ENCODE measurements around the gene LDHD. TPM values are rescaled to one million over a fixed set of nuclear protein-coding genes. Genes with fewer than 3 reads are reported as not detected.

LDHD gene
- total and polyA plus RNA-seq, 7 experiments from 2014 or later = 0.31 to 2.7 (median 0.46) TPM; not detected in 1

- POLR2A ChIA-PET = interaction anchor here (0.9 to 2.6 kb wide), 2 partner anchors 114 to 127 kb away, joined by 4 to 12 read pairs; partner anchors contain the start of genes WDR59 and ZNRF1
- Mint-ChIP-seq H3K27ac (peak overlapping the region in 2 of 9 donors; percentile 86 to 93), H3K36me3 (peaks cover 0 to 4% (median 0%) of the 10 kb centered on the region in 5 donors), H3K9me3 (no peaks in the 10 kb centered on the region), H3K4me1 (peaks cover 25 to 54% (median 34%) of the 10 kb centered on the region in 7 donors), H3K27me3 (peaks cover 0 to 10% (median 10%) of the 10 kb centered on the region in 5 donors), H3K4me3 (no peak overlapping the region)
- intact Hi-C loops (cut with micrococcal nuclease) = loop anchor here (1.0 to 5.0 kb wide), 10 partner anchors 14 to 403 kb away; partner anchors contain the start of genes WDR59 (in 2 of the 2) and ZFP1 (in 2 of the 2)
- H3K27me3 ChIP-seq (ENCODE audit: control insufficient read depth in 2 of 2, insufficient read depth in 2 of 2, low read length in 2 of 2) = no peaks in the 10 kb centered on the region
- no peak for ATAC-seq
- H3K9me3 ChIP-seq (ENCODE audit: control insufficient read depth in 2 of 3, low read length in 3 of 3) = no peaks in the 10 kb centered on the region
- H3K27ac ChIP-seq (ENCODE audit: low read depth, low read length) = no peak overlapping the region
- DNase-seq = no peak
- no peaks in the 10 kb centered on the region for H3K36me3 ChIP-seq (ENCODE audit: control insufficient read depth in 2 of 3, insufficient read depth in 3 of 3, low read length in 3 of 3)
- H3K4me3 ChIP-seq (ENCODE audit: low read length) = no peak overlapping the region
- peaks cover 19 to 32% of the 10 kb centered on the region in 2 donors for H3K4me1 ChIP-seq (ENCODE audit: control insufficient read depth in 2 of 2, insufficient read depth in 2 of 2, low read length in 2 of 2)
- CTCF ChIA-PET = interaction anchor here (0.6 to 4.6 kb wide), 17 partner anchors 10 to 402 kb away, joined by 3 to 64 read pairs (median 6); partner anchors contain the start of genes WDR59 and ZNRF1
Measured at GRCh38 chr16:75111961-75112733, 4.4 kb downstream of the LDHD start.

GRCh38 chr16:75111514-75111940 lies 5.1 kb downstream of the LDHD start:
- peak overlapping the region in 3 of 10 donors; percentile 4 to 67 (median 59) for H3K4me3 Mint-ChIP-seq
- Histone ChIP-seq H3K4me3 (ENCODE audit: low read length) (peak overlapping the region; percentile 36), H3K4me1 (ENCODE audit: control insufficient read depth in 2 of 2, insufficient read depth in 2 of 2, low read length in 2 of 2) (peaks cover 19 to 32% of the 10 kb centered on the region in 2 donors), H3K36me3 (ENCODE audit: control insufficient read depth in 2 of 3, insufficient read depth in 3 of 3, low read length in 3 of 3) (no peaks in the 10 kb centered on the region), H3K27me3 (ENCODE audit: control insufficient read depth in 2 of 2, insufficient read depth in 2 of 2, low read length in 2 of 2) (no peaks in the 10 kb centered on the region), H3K27ac (ENCODE audit: low read depth, low read length) (no peak overlapping the region), H3K9me3 (ENCODE audit: control insufficient read depth in 2 of 3, low read length in 3 of 3) (no peaks in the 10 kb centered on the region)
- CTCF ChIA-PET = interaction anchor here (0.6 to 4.6 kb wide), 26 partner anchors 9 to 402 kb away, joined by 3 to 64 read pairs (median 4); partner anchors contain the start of genes WDR59 and ZNRF1
- POLR2A ChIA-PET = interaction anchor here (0.5 to 2.6 kb wide), 4 partner anchors 8 to 127 kb away, joined by 3 to 12 read pairs (median 4); partner anchors contain the start of genes WDR59 and ZNRF1
- peaks cover 0 to 10% (median 10%) of the 10 kb centered on the region in 5 donors for H3K27me3 Mint-ChIP-seq
- intact Hi-C loops (cut with micrococcal nuclease) = loop anchor here (1.0 to 5.0 kb wide), 10 partner anchors 13 to 402 kb away; partner anchors contain the start of genes WDR59 (in 2 of the 2) and ZFP1 (in 2 of the 2)
- no peak for DNase-seq
- peaks cover 0 to 5% (median 0%) of the 10 kb centered on the region in 5 donors for H3K36me3 Mint-ChIP-seq
- H3K9me3 Mint-ChIP-seq = no peaks in the 10 kb centered on the region
- peaks cover 25 to 59% (median 34%) of the 10 kb centered on the region in 7 donors for H3K4me1 Mint-ChIP-seq
- peak; percentile 2 for ATAC-seq
- H3K27ac Mint-ChIP-seq = peak overlapping the region in 3 of 9 donors; percentile 75 to 93 (median 86)

- H3K36me3 Mint-ChIP-seq = peaks cover 0 to 5% (median 0%) of the 10 kb centered on the region in 5 donors
- peaks cover 0 to 10% (median 10%) of the 10 kb centered on the region in 5 donors for H3K27me3 Mint-ChIP-seq
- H3K4me3 ChIP-seq (ENCODE audit: low read length) = peak overlapping the region; percentile 36
- intact Hi-C loops (cut with micrococcal nuclease) = loop anchor here (1.0 to 5.0 kb wide), 10 partner anchors 13 to 402 kb away; partner anchors contain the start of genes WDR59 (in 2 of the 2) and ZFP1 (in 2 of the 2)
- no peaks in the 10 kb centered on the region for H3K9me3 ChIP-seq (ENCODE audit: control insufficient read depth in 2 of 3, low read length in 3 of 3)
- peak overlapping the region in 6 of 9 donors; percentile 54 to 93 (median 78) for H3K27ac Mint-ChIP-seq
- POLR2A ChIA-PET = interaction anchor here (0.5 to 2.6 kb wide), 5 partner anchors 9 to 126 kb away, joined by 3 to 12 read pairs (median 4); partner anchors contain the start of genes WDR59 and ZNRF1
- peaks cover 19 to 32% of the 10 kb centered on the region in 2 donors for H3K4me1 ChIP-seq (ENCODE audit: control insufficient read depth in 2 of 2, insufficient read depth in 2 of 2, low read length in 2 of 2)
- H3K9me3 Mint-ChIP-seq = no peaks in the 10 kb centered on the region
- H3K36me3 ChIP-seq (ENCODE audit: control insufficient read depth in 2 of 3, insufficient read depth in 3 of 3, low read length in 3 of 3) = no peaks in the 10 kb centered on the region
- no peak overlapping the region for H3K27ac ChIP-seq (ENCODE audit: low read depth, low read length)
- peak overlapping the region in 9 of 10 donors; percentile 34 to 78 (median 59) for H3K4me3 Mint-ChIP-seq
- CTCF ChIA-PET = interaction anchor here (0.6 to 4.6 kb wide), 30 partner anchors 8 to 401 kb away, joined by 3 to 64 read pairs (median 4); partner anchors contain the start of genes WDR59 and ZNRF1
- DNase-seq (peak; percentile 66 to 83 (median 78)), ATAC-seq (peak; percentile 91)
- H3K27me3 ChIP-seq (ENCODE audit: control insufficient read depth in 2 of 2, insufficient read depth in 2 of 2, low read length in 2 of 2) = no peaks in the 10 kb centered on the region
- peaks cover 30 to 66% (median 35%) of the 10 kb centered on the region in 7 donors for H3K4me1 Mint-ChIP-seq
Measured at GRCh38 chr16:75110637-75111513, 5.7 kb downstream of the LDHD start.

- Mint-ChIP-seq H3K27ac (peak overlapping the region in 5 of 9 donors; percentile 22 to 93 (median 59)), H3K9me3 (no peaks in the 10 kb centered on the region), H3K27me3 (peaks cover 0 to 10% (median 10%) of the 10 kb centered on the region in 5 donors), H3K4me1 (peaks cover 30 to 76% (median 35%) of the 10 kb centered on the region in 7 donors), H3K36me3 (peaks cover 0 to 5% (median 0%) of the 10 kb centered on the region in 5 donors), H3K4me3 (peak overlapping the region in 7 of 10 donors; percentile 28 to 85 (median 47))
- no peaks in the 10 kb centered on the region for H3K27me3 ChIP-seq (ENCODE audit: control insufficient read depth in 2 of 2, insufficient read depth in 2 of 2, low read length in 2 of 2)
- no peaks in the 10 kb centered on the region for H3K36me3 ChIP-seq (ENCODE audit: control insufficient read depth in 2 of 3, insufficient read depth in 3 of 3, low read length in 3 of 3)
- no peak overlapping the region for H3K4me3 ChIP-seq (ENCODE audit: low read length)
- peak in 1 of 9 donors; percentile 11 for DNase-seq
- no peak for ATAC-seq
- no peaks in the 10 kb centered on the region for H3K9me3 ChIP-seq (ENCODE audit: control insufficient read depth in 2 of 3, low read length in 3 of 3)
- ChIA-PET CTCF (interaction anchor here (0.7 to 4.6 kb wide), 6 partner anchors 11 to 112 kb away, joined by 3 to 64 read pairs (median 6); partner anchors contain the start of gene ZNRF1), POLR2A (interaction anchor here (0.7 to 2.6 kb wide), 2 partner anchors 111 to 123 kb away, joined by 3 to 12 read pairs; partner anchors contain the start of gene ZNRF1)
- H3K27ac ChIP-seq (ENCODE audit: low read depth, low read length) = no peak overlapping the region
- intact Hi-C loops (cut with micrococcal nuclease) = loop anchor here (2.0 to 5.0 kb wide), 3 partner anchors 39 to 242 kb away; partner anchors contain the start of gene ZFP1 (in 1 of the 2)
- H3K4me1 ChIP-seq (ENCODE audit: control insufficient read depth in 2 of 2, insufficient read depth in 2 of 2, low read length in 2 of 2) = peaks cover 19 to 32% of the 10 kb centered on the region in 2 donors
Measured at GRCh38 chr16:75109732-75110243, 6.8 kb downstream of the LDHD start.

- Histone ChIP-seq H3K36me3 (ENCODE audit: control insufficient read depth in 2 of 3, insufficient read depth in 3 of 3, low read length in 3 of 3) (no peaks in the 10 kb centered on the region), H3K27ac (ENCODE audit: low read depth, low read length) (no peak overlapping the region), H3K9me3 (ENCODE audit: control insufficient read depth in 2 of 3, low read length in 3 of 3) (no peaks in the 10 kb centered on the region), H3K4me3 (ENCODE audit: low read length) (no peak overlapping the region), H3K27me3 (ENCODE audit: control insufficient read depth in 2 of 2, insufficient read depth in 2 of 2, low read length in 2 of 2) (no peaks in the 10 kb centered on the region), H3K4me1 (ENCODE audit: control insufficient read depth in 2 of 2, insufficient read depth in 2 of 2, low read length in 2 of 2) (peaks cover 19 to 32% of the 10 kb centered on the region in 2 donors)
- Mint-ChIP-seq H3K27me3 (peaks cover 0 to 10% (median 10%) of the 10 kb centered on the region in 5 donors), H3K4me1 (peaks cover 30 to 80% (median 35%) of the 10 kb centered on the region in 7 donors), H3K9me3 (peaks cover 0 to 3% (median 0%) of the 10 kb centered on the region in 11 donors), H3K4me3 (peak overlapping the region; percentile 28 to 85 (median 59)), H3K36me3 (peaks cover 0 to 10% (median 0%) of the 10 kb centered on the region in 5 donors), H3K27ac (peak overlapping the region; percentile 22 to 93 (median 67))
- ATAC-seq = peak; percentile 61
- intact Hi-C loops (cut with micrococcal nuclease) = loop anchor here in 1 of 2 donors (1.0 kb wide), 1 partner anchor 10 kb away; no protein-coding TSS in a partner anchor
- ChIA-PET POLR2A (interaction anchor here (0.7 to 2.6 kb wide), 3 partner anchors 111 to 124 kb away, joined by 3 to 12 read pairs (median 4); partner anchors contain the start of genes WDR59 and ZNRF1), CTCF (interaction anchor here (0.5 to 4.6 kb wide), 8 partner anchors 33 to 1800 kb away, joined by 3 to 64 read pairs (median 4); partner anchors contain the start of gene ZNRF1)
- DNase-seq = peak in 6 of 9 donors; percentile 37 to 71 (median 43)
Measured at GRCh38 chr16:75108792-75109731, 7.5 kb downstream of the LDHD start.

Measured in naive thymus-derived CD4-positive, alpha-beta T cell (primary cell).